Activated CD4-positive, alpha-beta memory T cell treated with anti-CD3 and anti-CD28 coated beads, Interleukin-2, amount 10 ng/mL, durations not matched to agents 7 days and 5 days (primary cell): Measurements from ENCODE around the gene SMAD6. TPM values are rescaled to one million over a fixed set of nuclear protein-coding genes. Genes with fewer than 3 reads are reported as not detected.

Source experiments
- CTCF ChIA-PET: fragments of 350-600 bp; sonication (Branson Sonifier 250); formaldehyde crosslinking; loops from one replicate; lab custom pipeline; 2021; ENCODE audit warnings: antibody characterized with exemption, inconsistent platforms; lab: Charles Lee
- POLR2A ChIA-PET: fragments of 350-600 bp; sonication (Branson Sonifier 250); formaldehyde crosslinking; loops from one replicate; lab custom pipeline; 2021; ENCODE audit warnings: antibody characterized with exemption; lab: Charles Lee
- DNase-seq: peaks from one replicate; pipeline ENCODE4 v3.0.0-alpha.2; 2020
- H3K27ac Mint-ChIP-seq: one replicate; pipeline ENCODE4 v1.8.0; 2021; ENCODE audit warnings: mild to moderate bottlenecking, mixed read lengths
- H3K27me3 Mint-ChIP-seq: one replicate; pipeline ENCODE4 v1.8.0; 2021; ENCODE audit warnings: mixed read lengths
- H3K36me3 Mint-ChIP-seq: one replicate; pipeline ENCODE4 v1.8.0; 2021; ENCODE audit warnings: low read depth, mixed read lengths
- H3K4me1 Mint-ChIP-seq: one replicate; pipeline ENCODE4 v1.8.0; 2021; ENCODE audit warnings: mixed read lengths
- H3K4me3 Mint-ChIP-seq: one replicate; pipeline ENCODE4 v1.8.0; 2021; ENCODE audit warnings: mild to moderate bottlenecking, mixed read lengths
- H3K9me3 Mint-ChIP-seq: one replicate; pipeline ENCODE4 v1.8.0; 2021; ENCODE audit warnings: mixed read lengths
- total RNA-seq, 2 experiments: library from RNA; stranded (reverse); gene quantifications; one replicate each; pipeline ENCODE4 v1.2.3, GENCODE V29; 2021

Gene SMAD6
- total RNA-seq, 2 experiments from 2014 or later, result 0.53 to 0.58 TPM

DNA sequence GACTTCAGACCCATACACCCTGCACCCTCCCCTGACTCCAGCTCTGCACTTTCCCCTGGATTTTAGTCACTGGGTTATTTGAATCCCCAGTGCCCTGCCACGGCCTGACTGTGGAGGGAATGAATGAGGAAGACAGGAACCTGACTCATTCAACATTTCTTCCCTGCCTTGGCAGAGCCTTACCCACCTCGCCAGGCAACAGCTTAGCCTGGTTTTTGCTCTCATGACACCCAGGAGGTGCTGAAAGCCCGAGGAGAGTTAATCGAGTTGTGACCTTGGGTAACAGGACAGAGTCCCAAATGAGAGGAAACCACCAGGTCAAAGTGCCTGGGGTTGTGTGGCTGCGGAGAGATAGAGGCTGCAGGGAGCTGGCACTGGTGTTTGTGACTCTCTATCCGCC, 128.3 kb downstream of the SMAD6 start:
- Mint-ChIP-seq H3K4me1 (no peaks in the 10 kb centered on the region), H3K4me3 (no peak overlapping the region), H3K36me3 (no peaks in the 10 kb centered on the region), H3K9me3 (no peaks in the 10 kb centered on the region), H3K27ac (no peak overlapping the region), H3K27me3 (no peaks in the 10 kb centered on the region)
- ChIA-PET POLR2A (no interaction called here), CTCF (no interaction called here)
- no peak for DNase-seq

DNA sequence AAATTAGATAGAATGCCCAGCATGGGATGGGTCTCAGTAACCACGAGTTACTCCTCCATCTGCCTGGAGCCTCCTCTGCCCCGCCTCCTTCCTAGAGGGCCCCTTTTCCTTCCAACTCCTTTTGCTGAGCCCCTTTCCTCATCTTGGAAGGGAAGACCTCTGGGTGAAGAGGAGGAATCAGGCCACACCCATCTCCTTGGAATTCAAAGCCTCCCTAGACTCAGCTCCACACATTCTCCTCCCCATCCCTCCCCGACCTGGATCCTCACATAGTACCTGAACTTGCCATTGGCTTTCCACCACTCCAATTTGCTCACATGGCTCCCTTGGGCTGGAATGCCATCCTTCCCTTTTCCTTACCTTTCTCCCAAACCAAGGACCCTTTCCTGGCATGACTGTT, 128.8 kb downstream of the SMAD6 start:
- no peak overlapping the region for H3K27ac Mint-ChIP-seq
- H3K36me3 Mint-ChIP-seq, result no peaks in the 10 kb centered on the region
- H3K9me3 Mint-ChIP-seq, result no peaks in the 10 kb centered on the region
- CTCF ChIA-PET, result no interaction called here
- no peaks in the 10 kb centered on the region for H3K4me1 Mint-ChIP-seq
- POLR2A ChIA-PET, result no interaction called here
- DNase-seq, result no peak
- no peaks in the 10 kb centered on the region for H3K27me3 Mint-ChIP-seq
- no peak overlapping the region for H3K4me3 Mint-ChIP-seq

DNA sequence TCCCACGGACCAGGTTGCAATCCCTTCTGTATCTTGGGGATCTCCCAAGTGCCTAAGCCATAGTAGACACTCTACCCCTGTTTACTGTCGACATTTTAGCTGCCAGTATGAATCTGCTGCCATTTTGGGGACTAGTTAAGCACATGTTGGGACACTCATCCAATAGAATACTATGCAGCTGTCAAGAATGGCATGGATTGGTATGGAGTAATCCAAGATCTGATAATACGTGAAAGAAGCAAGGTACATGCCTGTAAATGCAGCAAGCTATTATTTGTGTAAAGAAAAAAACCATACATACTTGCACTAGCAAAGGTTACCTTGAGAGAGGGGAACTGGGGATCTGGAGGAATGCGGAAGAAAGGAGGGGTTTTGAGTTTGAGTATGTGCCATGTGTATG, 129.3 kb downstream of the SMAD6 start:
- DNase-seq, result no peak
- Mint-ChIP-seq H3K4me1 (no peaks in the 10 kb centered on the region), H3K27ac (no peak overlapping the region), H3K27me3 (no peaks in the 10 kb centered on the region), H3K4me3 (no peak overlapping the region), H3K9me3 (no peaks in the 10 kb centered on the region), H3K36me3 (no peaks in the 10 kb centered on the region)
- ChIA-PET POLR2A (no interaction called here), CTCF (no interaction called here)

DNA sequence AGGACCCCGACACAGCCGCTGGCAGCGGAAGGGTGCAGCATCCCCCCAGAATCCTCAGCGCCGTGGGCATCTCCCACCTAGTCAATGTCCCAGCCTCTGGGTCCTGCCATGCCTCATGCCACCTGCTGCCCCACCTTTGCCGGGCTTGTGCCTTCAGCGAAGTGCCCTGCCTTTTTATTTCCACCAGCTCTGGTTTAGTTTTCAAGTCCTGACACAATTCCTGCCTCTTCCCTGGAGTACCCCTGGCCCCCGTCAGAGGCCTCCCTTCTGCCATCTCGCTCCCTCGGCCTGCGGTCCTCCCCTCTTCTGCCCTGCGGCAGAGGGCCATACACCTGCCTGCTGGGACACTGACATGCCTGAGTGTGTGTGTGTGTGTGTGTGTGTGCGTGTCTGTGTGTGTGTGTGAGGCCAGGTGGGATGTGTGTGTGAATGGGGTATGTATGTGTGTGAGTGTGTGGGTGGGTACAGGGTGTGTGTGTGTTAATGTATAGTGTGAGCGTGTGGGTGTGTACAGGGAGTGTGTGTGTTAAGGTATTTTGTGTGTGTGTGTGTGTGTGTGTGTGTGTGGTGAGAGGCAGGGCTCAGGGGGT, 129.9 kb downstream of the SMAD6 start:
- no peaks in the 10 kb centered on the region for H3K36me3 Mint-ChIP-seq
- no peaks in the 10 kb centered on the region for H3K27me3 Mint-ChIP-seq
- H3K4me3 Mint-ChIP-seq, result no peak overlapping the region
- POLR2A ChIA-PET, result interaction anchor here (0.7 kb wide), 1 partner anchor 939 kb away, joined by 4 read pairs; no protein-coding TSS in a partner anchor
- H3K4me1 Mint-ChIP-seq, result no peaks in the 10 kb centered on the region
- DNase-seq, result no peak
- no peaks in the 10 kb centered on the region for H3K9me3 Mint-ChIP-seq
- no peak overlapping the region for H3K27ac Mint-ChIP-seq
- CTCF ChIA-PET, result interaction anchor here (1.1 kb wide), 1 partner anchor 20 kb away, joined by 3 read pairs; no protein-coding TSS in a partner anchor

Other genes starting within 250 kb of the SMAD6 start
- 10 to 100 TPM; 16.7 to 17.2 TPM for gene SNAPC5, start 204.5 kb upstream of the SMAD6 start, total RNA-seq
- 1,000 to 10,000 TPM; 2,309 to 2,338 TPM for gene RPL4, start 197.4 kb upstream of the SMAD6 start, total RNA-seq
- gene ZWILCH, start 196.9 kb upstream of the SMAD6 start, total RNA-seq, result 10 to 100 TPM; 28.9 to 30.0 TPM
- gene LCTL, start 136.2 kb upstream of the SMAD6 start, total RNA-seq, result not detected